Activated B cell treated with CpG ODN at 0.5 μM for 24 hours (primary cell): Measurements from ENCODE around the gene GPR32. TPM values are rescaled to one million over a fixed set of nuclear protein-coding genes. Genes with fewer than 3 reads are reported as not detected.
A peak's percentile ranks its signal among the peaks of the same experiment; 100 is the strongest.
"Not testable (repeated sequence)": the region's sequence is repeated elsewhere in the genome, so short reads cannot be mapped to it uniquely, and the experiment has no call there.

Source experiments
- ATAC-seq: fragments of 200-7000 bp; cut with Tn5 transposase; one replicate; pipeline ENCODE4 v1.10.0; 2021; ENCODE audit warnings: low read depth, mild to moderate bottlenecking, moderate library complexity
- CTCF ChIA-PET: fragments of 350-600 bp; sonication (Branson Sonifier 250); formaldehyde crosslinking; loops from one replicate; lab custom pipeline; 2021; ENCODE audit warnings: antibody characterized with exemption; lab: Charles Lee
- POLR2A ChIA-PET: fragments of 350-600 bp; sonication (Branson Sonifier 250); formaldehyde crosslinking; loops from one replicate; lab custom pipeline; 2021; ENCODE audit warnings: antibody characterized with exemption; lab: Charles Lee
- DNase-seq: peaks from one replicate; pipeline ENCODE4 v3.0.0; 2022
- H3K27ac Mint-ChIP-seq: one replicate; pipeline ENCODE4 v1.8.0; 2020; ENCODE audit warnings: mixed read lengths
- H3K27me3 Mint-ChIP-seq: one replicate; pipeline ENCODE4 v1.8.0; 2021; ENCODE audit warnings: mixed read lengths
- H3K36me3 Mint-ChIP-seq: one replicate; pipeline ENCODE4 v1.8.0; 2021; ENCODE audit warnings: low read depth, mixed read lengths
- H3K4me1 Mint-ChIP-seq: one replicate; pipeline ENCODE4 v1.8.0; 2021; ENCODE audit warnings: mixed read lengths
- H3K4me3 Mint-ChIP-seq: one replicate; pipeline ENCODE4 v1.8.0; 2020; ENCODE audit warnings: mild to moderate bottlenecking, mixed read lengths
- H3K9me3 Mint-ChIP-seq: one replicate; pipeline ENCODE4 v1.8.0; 2020; ENCODE audit warnings: mixed read lengths
- CTCF ChIP-seq: fragments of 200-600 bp; IDR thresholded peaks from one replicate; pipeline ENCODE4 v1.8.0; 2022; ENCODE audit warnings: antibody characterized with exemption, mild to moderate bottlenecking
- intact Hi-C: fragments of 100-400 bp; cut with micrococcal nuclease; formaldehyde crosslinking; loops from one replicate; pipeline ENCODE4 v1.15.1; 2024
- total RNA-seq: library from RNA; stranded (reverse); gene quantifications from 2 replicates; pipeline ENCODE4 v1.2.3, GENCODE V29; 2022

Gene GPR32
- total RNA-seq, 1 donor from 2014 or later, result not detected

GRCh38 chr19:50804420-50805272 lies 34.4 kb downstream of the GPR32 start:
- TF ChIP-seq CTCF, result no peak
- H3K27me3 Mint-ChIP-seq, result no peaks in the 10 kb centered on the region
- peaks cover 37% of the 10 kb centered on the region for H3K4me1 Mint-ChIP-seq
- H3K9me3 Mint-ChIP-seq, result no peaks in the 10 kb centered on the region
- ATAC-seq (peak; percentile 98), DNase-seq (peak; percentile 94)
- H3K36me3 Mint-ChIP-seq, result peaks cover 30% of the 10 kb centered on the region
- intact Hi-C loops, result loop anchor here (1.0 to 10.0 kb wide), 8 partner anchors 13 to 560 kb away; partner anchors contain the start of genes CLDND2, ETFB, JOSD2 and KCNC3
- H3K4me3 Mint-ChIP-seq, result peak overlapping the region; percentile 100
- peak overlapping the region; percentile 100 for H3K27ac Mint-ChIP-seq
- CTCF ChIA-PET, result interaction anchor here (1.4 kb wide), 1 partner anchor 118 kb away, joined by 7 read pairs; no protein-coding TSS in a partner anchor
- POLR2A ChIA-PET, result interaction anchor here (0.6 to 2.9 kb wide), 19 partner anchors 9 to 875 kb away, joined by 3 to 30 read pairs (median 6); partner anchors contain the start of genes ATF5, JOSD2, KLK1 and NUP62

GRCh38 chr19:50808856-50809255 lies 38.6 kb downstream of the GPR32 start:
- ChIA-PET POLR2A (no interaction called here), CTCF (no interaction called here)
- DNase-seq (no peak), ATAC-seq (no peak)
- Mint-ChIP-seq H3K4me1 (peaks cover 14% of the 10 kb centered on the region), H3K36me3 (peaks cover 7% of the 10 kb centered on the region), H3K27me3 (peaks cover 7% of the 10 kb centered on the region), H3K9me3 (no peaks in the 10 kb centered on the region), H3K4me3 (no peak overlapping the region), H3K27ac (no peak overlapping the region)
- no peak for TF ChIP-seq CTCF
- intact Hi-C loops, result loop anchor here (10.0 kb wide), 1 partner anchor 556 kb away; the partner anchor contains the start of genes CLDND2 and ETFB

GRCh38 chr19:50811622-50812238 lies 41.5 kb downstream of the GPR32 start:
- POLR2A ChIA-PET, DNase-seq, intact Hi-C loops, ATAC-seq, H3K4me1 Mint-ChIP-seq, H3K36me3 Mint-ChIP-seq, H3K27ac Mint-ChIP-seq, CTCF ChIA-PET, H3K4me3 Mint-ChIP-seq, H3K9me3 Mint-ChIP-seq: not testable (repeated sequence)
- H3K27me3 Mint-ChIP-seq, result peaks cover 15% of the 10 kb centered on the region

GRCh38 chr19:50812474-50812873 lies 42.2 kb downstream of the GPR32 start:
- Mint-ChIP-seq H3K4me1 (peaks cover 13% of the 10 kb centered on the region), H3K27me3 (peaks cover 15% of the 10 kb centered on the region), H3K27ac (no peak overlapping the region), H3K9me3 (no peaks in the 10 kb centered on the region), H3K4me3 (no peak overlapping the region), H3K36me3 (no peaks in the 10 kb centered on the region)
- POLR2A ChIA-PET, result no interaction called here
- no peak for ATAC-seq
- no peak for TF ChIP-seq CTCF
- DNase-seq, result no peak
- intact Hi-C loops, result no loop called here
- CTCF ChIA-PET, result no interaction called here

GRCh38 chr19:50814883-50815282 lies 44.6 kb downstream of the GPR32 start:
- Mint-ChIP-seq H3K27ac (no peak overlapping the region), H3K4me3 (no peak overlapping the region), H3K4me1 (peaks cover 37% of the 10 kb centered on the region), H3K9me3 (no peaks in the 10 kb centered on the region), H3K36me3 (no peaks in the 10 kb centered on the region), H3K27me3 (peaks cover 15% of the 10 kb centered on the region)
- ATAC-seq (no peak), DNase-seq (no peak)
- no peak for TF ChIP-seq CTCF
- CTCF ChIA-PET, result no interaction called here
- intact Hi-C loops, result no loop called here
- POLR2A ChIA-PET, result no interaction called here
